NCI-H1092 treated with DMSO at 0.1 percent for 48 hours (cell line): ENCODE measurements around the gene ZNF567.

ENCODE experiments used
- DNase-seq: peaks from one replicate; lab custom pipeline; 2025; lab: John Stamatoyannopoulos, UW

Gene ZNF567

GRCh38 chr19:36750066-36750691, 62.8 kb downstream of the ZNF567 start:
- DNase-seq: no peak
